ENCODE measurements around the gene PFDN6.
A peak's percentile ranks its signal among the peaks of the same experiment; 100 is the strongest.
"Not testable (repeated sequence)": the region's sequence is repeated elsewhere in the genome, so short reads cannot be mapped to it uniquely, and the experiment has no call there.

Gene PFDN6

DNA sequence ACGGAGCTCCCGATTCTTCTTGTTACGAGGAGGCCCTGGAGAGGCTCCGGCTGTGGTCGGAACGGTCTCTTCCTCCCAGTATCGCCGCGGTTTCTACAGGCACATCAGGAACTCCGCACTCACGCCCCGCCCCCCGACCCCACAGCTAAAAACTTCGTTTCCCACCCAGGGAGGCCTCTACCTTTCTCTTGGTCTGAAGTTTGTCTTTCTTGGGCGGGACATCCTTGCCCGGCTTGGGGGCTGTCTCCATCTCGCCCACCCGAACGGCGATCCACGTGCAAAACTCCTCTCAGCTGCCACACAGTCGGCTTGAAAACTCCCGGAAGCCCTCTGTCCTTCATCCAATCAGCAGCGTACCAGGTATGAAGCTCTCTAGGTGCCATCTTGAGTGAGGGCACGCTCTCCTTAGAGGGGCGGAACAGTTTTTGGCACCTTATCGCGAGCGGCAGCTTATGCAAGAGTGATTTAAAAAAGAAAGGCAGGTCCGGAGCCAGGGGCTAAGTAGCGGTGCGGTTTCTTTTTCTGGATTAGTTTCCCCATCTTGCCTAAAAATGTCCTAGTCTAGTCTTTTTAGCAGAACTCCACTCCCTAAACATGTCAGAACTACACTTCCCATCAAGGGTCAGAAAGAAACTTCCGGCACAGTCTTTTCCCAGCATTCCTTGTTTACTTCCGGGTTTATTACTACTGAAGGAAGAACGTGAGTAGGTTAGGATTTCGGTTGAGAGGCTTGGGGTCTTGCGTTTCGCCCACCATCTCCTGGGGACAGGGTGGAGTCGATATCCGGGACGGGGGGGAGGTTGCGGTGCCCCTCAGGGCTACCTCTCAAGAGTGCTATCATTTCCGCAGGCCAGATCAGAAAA is at the start of gene PFDN6, which contains the start of gene WDR46:
TSS of gene PFDN6 (plus strand) at position 681 of the 863 bp plus-strand sequence. CDS start 256 bp downstream, outside the sequence.
TSS of gene WDR46 (minus strand) at position 319 of the 863 bp plus-strand sequence. CDS start at position 250, 69 bp downstream.
- Mint-ChIP-seq H3K27me3 (no peaks in the 10 kb centered on the region), H3K9me3 (ENCODE audit: low read depth) (no peaks in the 10 kb centered on the region), H3K4me3 (peak within 1 kb of the TSS; percentile 99), H3K4me1 (ENCODE audit: low read depth) (peaks cover 37% of the 10 kb centered on the region), H3K36me3 (peaks cover 6% of the 10 kb centered on the region), H3K27ac (peak within 1 kb of the TSS; percentile 91)

DNA sequence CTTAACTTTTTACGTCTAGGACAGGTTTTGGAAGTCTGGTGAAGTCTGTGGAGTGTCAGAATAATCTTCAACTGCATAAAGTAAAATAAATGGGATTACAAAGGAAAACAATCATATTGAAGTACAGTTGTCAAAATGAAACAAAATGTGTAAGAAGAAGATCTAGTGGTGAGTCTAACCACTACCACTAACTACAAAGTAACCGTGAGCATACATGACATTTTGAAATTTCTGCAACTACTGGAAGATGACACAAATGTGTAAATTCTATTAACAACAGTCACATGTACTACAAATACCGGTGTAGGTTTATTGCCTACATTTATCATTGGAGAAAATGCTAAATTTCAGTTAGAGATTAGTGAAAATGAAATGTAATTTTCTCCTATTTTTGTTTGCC is 47.4 kb upstream of the PFDN6 start:
- H3K9me3 Mint-ChIP-seq (ENCODE audit: low read depth), result no peaks in the 10 kb centered on the region
- H3K27me3 Mint-ChIP-seq, result no peaks in the 10 kb centered on the region
- H3K36me3 Mint-ChIP-seq, result peaks cover 2% of the 10 kb centered on the region
- peak overlapping the region; percentile 6 for H3K27ac Mint-ChIP-seq
- H3K4me1 Mint-ChIP-seq (ENCODE audit: low read depth), result peaks cover 9% of the 10 kb centered on the region
- no peak overlapping the region for H3K4me3 Mint-ChIP-seq

GRCh38 chr6:33243476-33243875 is 45.9 kb upstream of the PFDN6 start:
- Mint-ChIP-seq H3K27me3 (no peaks in the 10 kb centered on the region), H3K4me3 (no peak overlapping the region), H3K4me1 (ENCODE audit: low read depth) (peaks cover 14% of the 10 kb centered on the region), H3K36me3 (peaks cover 2% of the 10 kb centered on the region), H3K9me3 (ENCODE audit: low read depth) (no peaks in the 10 kb centered on the region), H3K27ac (no peak overlapping the region)

DNA sequence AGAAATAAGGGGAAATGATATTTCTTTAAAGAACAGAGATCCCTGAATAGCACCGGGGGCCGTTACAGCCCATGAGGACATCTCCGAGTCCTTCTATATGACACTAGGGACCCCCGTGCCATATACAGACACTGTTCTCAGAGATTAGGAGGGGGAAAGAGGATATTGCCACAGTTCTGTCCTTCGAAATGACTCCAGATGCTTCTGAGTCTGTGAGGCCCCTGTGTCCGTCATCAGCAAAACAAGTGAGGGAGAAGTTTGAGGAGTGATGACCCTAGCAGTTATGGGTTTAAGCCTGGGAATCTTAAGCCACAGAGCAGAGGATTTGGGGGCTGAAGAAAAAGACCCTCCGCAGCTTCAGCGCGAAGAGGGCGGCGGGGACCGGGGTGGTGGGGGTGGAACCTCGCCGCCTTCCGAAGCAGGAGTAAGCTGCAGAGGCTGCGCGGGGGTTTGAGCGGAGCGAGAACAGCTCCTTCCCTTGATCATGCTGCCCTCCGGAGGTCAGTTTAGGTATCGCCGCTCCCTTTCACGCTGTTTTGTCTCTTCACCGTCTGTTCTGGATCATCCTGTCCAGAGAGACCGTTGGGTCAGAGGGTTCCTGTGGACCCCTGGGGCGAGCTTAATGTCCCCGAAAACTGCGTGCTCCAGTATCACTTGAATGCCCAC is 41.3 kb upstream of the PFDN6 start:
- Mint-ChIP-seq H3K36me3 (peaks cover 11% of the 10 kb centered on the region), H3K27ac (peak overlapping the region; percentile 91)

GRCh38 chr6:33248643-33248931 is 40.8 kb upstream of the PFDN6 start:
- Mint-ChIP-seq H3K27me3 (no peaks in the 10 kb centered on the region), H3K36me3 (peaks cover 11% of the 10 kb centered on the region), H3K27ac (peak overlapping the region; percentile 91), H3K4me1 (ENCODE audit: low read depth) (peaks cover 32% of the 10 kb centered on the region), H3K9me3 (ENCODE audit: low read depth) (no peaks in the 10 kb centered on the region), H3K4me3 (peak overlapping the region; percentile 90)

More for the DNA sequence above, 41.3 kb upstream of the PFDN6 start:
- no peaks in the 10 kb centered on the region for H3K9me3 Mint-ChIP-seq (ENCODE audit: low read depth)
- peaks cover 32% of the 10 kb centered on the region for H3K4me1 Mint-ChIP-seq (ENCODE audit: low read depth)
- H3K27me3 Mint-ChIP-seq, result no peaks in the 10 kb centered on the region
- H3K4me3 Mint-ChIP-seq, result peak overlapping the region; percentile 90

GRCh38 chr6:33248932-33249731 is 40.3 kb upstream of the PFDN6 start:
- Mint-ChIP-seq H3K4me3 (peak overlapping the region; percentile 90), H3K9me3 (ENCODE audit: low read depth) (no peaks in the 10 kb centered on the region), H3K27me3 (no peaks in the 10 kb centered on the region), H3K27ac (peak overlapping the region; percentile 91), H3K4me1 (ENCODE audit: low read depth) (peaks cover 32% of the 10 kb centered on the region), H3K36me3 (peaks cover 11% of the 10 kb centered on the region)

DNA sequence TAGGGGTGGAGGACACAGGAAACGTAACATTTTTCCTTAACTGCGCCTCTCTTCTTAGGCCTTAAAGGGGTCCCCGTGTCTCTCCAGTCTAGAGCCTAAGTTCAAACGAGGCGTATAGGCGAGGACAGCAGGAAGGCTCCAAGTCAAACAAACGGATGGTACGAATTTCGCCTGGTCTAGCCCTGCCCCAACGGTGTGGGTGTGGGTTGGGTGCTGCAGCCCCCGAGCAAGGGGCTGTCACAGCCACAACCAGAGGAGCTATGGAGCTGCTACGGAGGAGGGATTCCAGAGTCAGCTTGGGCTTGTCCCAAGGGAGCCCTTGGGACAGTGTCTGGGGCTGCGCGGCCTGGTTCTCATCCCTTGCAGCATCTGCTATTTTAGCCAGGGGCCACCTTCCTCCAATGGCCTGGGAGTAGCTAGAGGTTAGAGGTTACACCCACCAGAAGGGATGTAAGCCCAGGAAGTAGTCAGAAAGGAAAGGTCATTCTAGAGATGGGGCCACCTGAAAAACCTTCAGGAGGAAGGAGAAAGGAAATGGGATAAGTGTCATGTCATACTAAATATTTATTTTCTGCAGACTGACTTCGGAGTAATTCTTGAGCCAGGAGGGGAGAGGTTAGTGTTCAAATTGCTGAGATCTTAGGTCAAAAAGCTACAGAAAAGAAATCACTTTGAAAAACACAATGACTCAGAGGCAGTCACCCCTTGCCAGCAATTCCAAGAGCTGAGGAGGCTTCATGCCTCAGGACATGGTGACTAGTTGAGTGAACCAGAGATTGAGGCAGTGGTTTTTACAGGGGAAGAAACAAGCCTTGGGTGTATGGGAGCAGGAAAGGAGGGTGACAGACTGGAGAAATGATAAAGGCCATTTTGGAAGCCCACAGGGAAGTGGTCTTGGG is 39.4 kb upstream of the PFDN6 start:
- H3K36me3 Mint-ChIP-seq, result peaks cover 11% of the 10 kb centered on the region
- H3K4me1 Mint-ChIP-seq (ENCODE audit: low read depth), result peaks cover 32% of the 10 kb centered on the region
- peak overlapping the region; percentile 91 for H3K27ac Mint-ChIP-seq
- no peaks in the 10 kb centered on the region for H3K9me3 Mint-ChIP-seq (ENCODE audit: low read depth)
- peak overlapping the region; percentile 90 for H3K4me3 Mint-ChIP-seq
- H3K27me3 Mint-ChIP-seq, result no peaks in the 10 kb centered on the region

DNA sequence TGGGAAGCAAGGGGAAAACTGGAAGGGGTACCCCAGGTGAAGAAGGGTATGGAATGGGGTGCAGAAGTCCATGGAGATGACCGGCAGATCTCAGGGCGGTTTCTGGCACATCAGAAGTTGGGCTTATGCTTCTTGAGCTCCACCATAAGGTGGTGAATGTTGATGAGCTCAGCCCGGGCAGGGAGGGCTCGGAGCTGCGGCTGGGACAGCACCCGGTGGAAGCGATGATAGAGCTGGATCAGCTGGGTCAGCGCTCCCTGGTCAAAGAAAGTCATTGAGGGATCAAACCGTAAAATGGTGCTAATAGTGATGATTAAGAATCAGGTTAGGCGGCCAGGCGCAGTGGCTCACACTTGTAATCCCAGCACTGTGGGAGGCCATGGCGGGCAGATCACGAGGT is 38.7 kb upstream of the PFDN6 start:
- H3K27me3 Mint-ChIP-seq, result no peaks in the 10 kb centered on the region
- no peaks in the 10 kb centered on the region for H3K9me3 Mint-ChIP-seq (ENCODE audit: low read depth)
- H3K27ac Mint-ChIP-seq, result peak overlapping the region; percentile 91
- H3K4me3 Mint-ChIP-seq, result peak overlapping the region; percentile 90
- H3K36me3 Mint-ChIP-seq, result peaks cover 11% of the 10 kb centered on the region
- peaks cover 32% of the 10 kb centered on the region for H3K4me1 Mint-ChIP-seq (ENCODE audit: low read depth)

GRCh38 chr6:33251395-33252012 is 37.9 kb upstream of the PFDN6 start:
- H3K27ac Mint-ChIP-seq, result peak overlapping the region; percentile 74
- peak overlapping the region; percentile 76 for H3K4me3 Mint-ChIP-seq
- H3K9me3 Mint-ChIP-seq (ENCODE audit: low read depth), result no peaks in the 10 kb centered on the region
- no peaks in the 10 kb centered on the region for H3K27me3 Mint-ChIP-seq
- H3K36me3 Mint-ChIP-seq, result peaks cover 8% of the 10 kb centered on the region
- peaks cover 32% of the 10 kb centered on the region for H3K4me1 Mint-ChIP-seq (ENCODE audit: low read depth)

DNA sequence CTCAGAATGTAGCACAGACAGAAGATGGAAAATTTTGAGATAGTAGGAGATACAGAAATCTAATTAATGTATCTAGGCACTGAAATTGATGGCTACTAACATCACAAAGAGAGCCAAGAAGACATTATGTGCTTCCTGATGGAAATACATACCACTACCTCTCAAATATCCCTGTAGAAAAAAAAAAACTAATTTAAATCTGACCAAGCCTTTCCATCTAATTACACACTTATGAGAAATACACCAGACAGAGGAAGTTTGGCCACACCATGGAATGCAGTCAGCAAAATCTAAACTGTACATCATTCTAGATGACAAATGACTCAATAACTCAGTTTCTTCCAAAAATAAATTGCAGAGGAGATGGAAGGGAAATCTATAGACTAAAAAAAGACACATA is 36.6 kb upstream of the PFDN6 start:
- peaks cover 32% of the 10 kb centered on the region for H3K4me1 Mint-ChIP-seq (ENCODE audit: low read depth)
- H3K9me3 Mint-ChIP-seq (ENCODE audit: low read depth), result no peaks in the 10 kb centered on the region
- H3K36me3 Mint-ChIP-seq, result peaks cover 8% of the 10 kb centered on the region
- H3K27ac Mint-ChIP-seq, result peak overlapping the region; percentile 19
- no peak overlapping the region for H3K4me3 Mint-ChIP-seq
- no peaks in the 10 kb centered on the region for H3K27me3 Mint-ChIP-seq

DNA sequence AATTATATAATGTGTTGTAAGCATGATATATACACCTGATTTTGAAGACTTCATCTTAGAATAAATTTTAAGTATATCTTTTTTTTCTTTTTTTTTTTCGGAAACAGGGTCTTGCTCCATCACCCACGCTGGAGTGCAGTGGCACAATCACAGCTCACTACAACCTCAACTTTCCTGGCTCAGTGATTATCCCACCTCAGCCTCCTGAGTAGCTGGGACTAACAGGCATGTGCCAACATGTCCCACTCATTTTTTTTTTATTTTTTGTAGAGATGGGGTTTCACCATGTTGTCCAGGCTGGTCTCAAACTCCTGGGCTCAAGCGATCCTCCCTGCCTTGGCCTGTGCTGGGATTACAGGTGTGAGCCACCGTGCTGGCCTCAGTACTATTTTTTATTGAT is 34.8 kb upstream of the PFDN6 start:
- Mint-ChIP-seq H3K4me1 (ENCODE audit: low read depth) (peaks cover 21% of the 10 kb centered on the region), H3K36me3 (peaks cover 8% of the 10 kb centered on the region), H3K27me3 (no peaks in the 10 kb centered on the region), H3K27ac (no peak overlapping the region), H3K4me3 (no peak overlapping the region), H3K9me3 (ENCODE audit: low read depth) (no peaks in the 10 kb centered on the region)

- H3K36me3 Mint-ChIP-seq, result peaks cover 6% of the 10 kb centered on the region
Measured at GRCh38 chr6:33259032-33259431, 30.4 kb upstream of the PFDN6 start.

DNA sequence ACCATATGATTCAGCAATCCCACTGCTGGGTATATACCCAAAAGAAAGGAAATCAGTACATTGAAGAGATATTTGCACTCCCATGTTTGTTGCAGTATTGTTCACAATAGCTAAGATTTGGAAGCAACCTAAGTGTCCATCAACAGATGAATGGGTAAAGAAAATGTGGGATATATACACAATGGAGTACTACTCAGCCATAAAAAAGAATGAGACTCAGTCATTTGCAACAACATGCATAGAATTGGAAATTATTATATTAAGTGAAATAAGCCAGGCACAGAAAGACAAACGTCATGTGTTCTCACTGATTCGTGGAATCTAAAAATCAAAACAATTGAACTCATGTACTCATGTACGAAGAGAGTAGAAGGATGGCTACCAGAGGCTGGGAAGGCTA is 26.9 kb upstream of the PFDN6 start:
- H3K4me1 Mint-ChIP-seq (ENCODE audit: low read depth); H3K4me3 Mint-ChIP-seq; H3K36me3 Mint-ChIP-seq; H3K9me3 Mint-ChIP-seq (ENCODE audit: low read depth); H3K27me3 Mint-ChIP-seq: not testable (repeated sequence)
- H3K27ac Mint-ChIP-seq, result peak overlapping the region; percentile 51

More at GRCh38 chr6:33259032-33259431, 30.4 kb upstream of the PFDN6 start:
- peaks cover 2% of the 10 kb centered on the region for H3K4me1 Mint-ChIP-seq (ENCODE audit: low read depth)
- no peak overlapping the region for H3K4me3 Mint-ChIP-seq
- H3K27me3 Mint-ChIP-seq, result no peaks in the 10 kb centered on the region
- H3K27ac Mint-ChIP-seq, result no peak overlapping the region
- H3K9me3 Mint-ChIP-seq (ENCODE audit: low read depth), result no peaks in the 10 kb centered on the region

DNA sequence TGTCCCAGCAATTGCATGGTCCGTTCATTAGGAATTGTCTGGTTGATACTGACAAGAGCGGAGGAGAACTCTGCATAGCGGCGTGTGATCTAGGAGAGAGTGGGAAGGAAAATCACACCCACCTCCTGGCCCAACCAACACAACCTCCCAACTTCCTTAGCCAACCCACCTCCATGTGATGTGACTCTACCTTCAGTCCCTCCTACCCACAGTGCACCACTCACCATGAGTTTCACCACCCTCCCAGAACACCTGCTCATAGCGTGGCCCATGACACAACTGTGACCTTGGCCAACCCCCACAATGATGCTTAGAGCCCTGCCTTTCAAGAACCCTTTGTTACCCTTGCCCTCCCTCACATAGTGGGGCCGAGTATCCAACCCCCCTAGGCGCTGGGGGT is 25.4 kb upstream of the PFDN6 start:
- Mint-ChIP-seq H3K27me3 (no peaks in the 10 kb centered on the region), H3K4me3 (no peak overlapping the region), H3K27ac (no peak overlapping the region), H3K36me3 (peaks cover 6% of the 10 kb centered on the region), H3K9me3 (ENCODE audit: low read depth) (no peaks in the 10 kb centered on the region), H3K4me1 (ENCODE audit: low read depth) (peaks cover 2% of the 10 kb centered on the region)

Measured in activated naive CD8-positive, alpha-beta T cell (primary cell).